ENCODE results near the gene NRG2.

DNA sequence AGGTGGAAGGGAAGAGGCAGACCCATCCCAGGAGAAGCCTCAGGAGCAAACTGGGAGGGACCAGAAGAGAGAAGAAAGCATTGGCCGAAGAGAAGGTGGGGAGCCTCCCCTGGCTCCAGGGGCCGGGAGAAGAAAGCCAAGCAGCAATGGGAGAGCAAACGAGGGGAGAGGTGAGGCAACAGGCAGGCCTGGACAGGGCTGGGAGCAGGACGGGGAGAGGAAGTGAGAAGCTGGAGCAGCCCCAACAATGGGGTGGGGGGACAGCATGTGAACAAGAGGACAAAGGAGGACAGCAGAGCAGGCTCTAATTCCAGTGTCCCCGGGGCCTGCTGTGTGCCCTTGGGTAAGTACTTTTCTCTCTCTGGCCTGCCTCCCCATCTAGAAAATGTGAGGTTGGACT, 132.2 kb downstream of the NRG2 start:
- TF ChIP-seq, protein P1, sequence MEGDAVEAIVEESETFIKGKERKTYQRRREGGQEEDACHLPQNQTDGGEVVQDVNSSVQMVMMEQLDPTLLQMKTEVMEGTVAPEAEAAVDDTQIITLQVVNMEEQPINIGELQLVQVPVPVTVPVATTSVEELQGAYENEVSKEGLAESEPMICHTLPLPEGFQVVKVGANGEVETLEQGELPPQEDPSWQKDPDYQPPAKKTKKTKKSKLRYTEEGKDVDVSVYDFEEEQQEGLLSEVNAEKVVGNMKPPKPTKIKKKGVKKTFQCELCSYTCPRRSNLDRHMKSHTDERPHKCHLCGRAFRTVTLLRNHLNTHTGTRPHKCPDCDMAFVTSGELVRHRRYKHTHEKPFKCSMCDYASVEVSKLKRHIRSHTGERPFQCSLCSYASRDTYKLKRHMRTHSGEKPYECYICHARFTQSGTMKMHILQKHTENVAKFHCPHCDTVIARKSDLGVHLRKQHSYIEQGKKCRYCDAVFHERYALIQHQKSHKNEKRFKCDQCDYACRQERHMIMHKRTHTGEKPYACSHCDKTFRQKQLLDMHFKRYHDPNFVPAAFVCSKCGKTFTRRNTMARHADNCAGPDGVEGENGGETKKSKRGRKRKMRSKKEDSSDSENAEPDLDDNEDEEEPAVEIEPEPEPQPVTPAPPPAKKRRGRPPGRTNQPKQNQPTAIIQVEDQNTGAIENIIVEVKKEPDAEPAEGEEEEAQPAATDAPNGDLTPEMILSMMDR (IDR thresholded peaks at IDR 0.05), result no peak
- TF ChIP-seq POLR2A (IDR thresholded peaks at IDR 0.05), result no peak
